ENCODE measurements around the gene APBA1.

Gene APBA1

GRCh38 chr9:69671879-69672595 lies at the start of gene APBA1:
APBA1 (minus strand) TSS chr9:69672371.
- DNase-seq (ENCODE audit: low spot score), result no peak

- DNase-seq (ENCODE audit: low spot score), result no peak
These were observed 47.8 kb upstream of the APBA1 start for GRCh38 chr9:69719983-69720382.

- DNase-seq (ENCODE audit: low spot score), result no peak
These were observed 47.2 kb upstream of the APBA1 start for GRCh38 chr9:69719367-69719766.

GRCh38 chr9:69718218-69718617 lies 46.0 kb upstream of the APBA1 start:
- DNase-seq (ENCODE audit: low spot score), result no peak

GRCh38 chr9:69715825-69716224 lies 43.7 kb upstream of the APBA1 start:
- DNase-seq (ENCODE audit: low spot score), result no peak

- DNase-seq (ENCODE audit: low spot score), result no peak
These were observed 42.9 kb upstream of the APBA1 start for GRCh38 chr9:69715096-69715495.

GRCh38 chr9:69697475-69697874 lies 25.3 kb upstream of the APBA1 start:
- no peak for DNase-seq (ENCODE audit: low spot score)

GRCh38 chr9:69696802-69697201 lies 24.6 kb upstream of the APBA1 start:
- DNase-seq (ENCODE audit: low spot score), result no peak

GRCh38 chr9:69689991-69690538 lies 17.9 kb upstream of the APBA1 start:
- DNase-seq (ENCODE audit: low spot score), result no peak

GRCh38 chr9:69683927-69684326 lies 11.8 kb upstream of the APBA1 start:
- no peak for DNase-seq (ENCODE audit: low spot score)

GRCh38 chr9:69678843-69679538 lies 6.8 kb upstream of the APBA1 start:
- DNase-seq (ENCODE audit: low spot score), result no peak

- DNase-seq (ENCODE audit: low spot score), result no peak
These were observed 5.8 kb upstream of the APBA1 start for GRCh38 chr9:69677931-69678330.

GRCh38 chr9:69675563-69675962 lies 3.4 kb upstream of the APBA1 start:
- no peak for DNase-seq (ENCODE audit: low spot score)

GRCh38 chr9:69674716-69675438 lies 2.7 kb upstream of the APBA1 start:
- DNase-seq (ENCODE audit: low spot score), result no peak

- no peak for DNase-seq (ENCODE audit: low spot score)
These were observed 2.0 kb upstream of the APBA1 start for GRCh38 chr9:69674112-69674685.

- DNase-seq (ENCODE audit: low spot score), result no peak
These were observed 1.1 kb upstream of the APBA1 start for GRCh38 chr9:69673311-69673640.

GRCh38 chr9:69672596-69673310 lies 582 bp upstream of the APBA1 start:
- DNase-seq (ENCODE audit: low spot score), result peak; percentile 76

GRCh38 chr9:69671311-69671878 lies 776 bp downstream of the APBA1 start:
- DNase-seq (ENCODE audit: low spot score), result no peak

- DNase-seq (ENCODE audit: low spot score), result no peak
These were observed 4.9 kb downstream of the APBA1 start for GRCh38 chr9:69667306-69667705.

- DNase-seq (ENCODE audit: low spot score), result no peak
These were observed 11.9 kb downstream of the APBA1 start for GRCh38 chr9:69660304-69660703.

- no peak for DNase-seq (ENCODE audit: low spot score)
These were observed 13.0 kb downstream of the APBA1 start for GRCh38 chr9:69658987-69659675.

Measured in activated CD4-positive, alpha-beta T cell treated with anti-CD3 and anti-CD28 coated beads, Interleukin-2, Interleukin-4, amounts not matched to agents 100 ng/mL and 50 ng/mL, durations not matched to agents 16 hours and 8 hours (primary cell).